ENCODE data around the gene SOCS1.

The SOCS1 gene

DNA sequence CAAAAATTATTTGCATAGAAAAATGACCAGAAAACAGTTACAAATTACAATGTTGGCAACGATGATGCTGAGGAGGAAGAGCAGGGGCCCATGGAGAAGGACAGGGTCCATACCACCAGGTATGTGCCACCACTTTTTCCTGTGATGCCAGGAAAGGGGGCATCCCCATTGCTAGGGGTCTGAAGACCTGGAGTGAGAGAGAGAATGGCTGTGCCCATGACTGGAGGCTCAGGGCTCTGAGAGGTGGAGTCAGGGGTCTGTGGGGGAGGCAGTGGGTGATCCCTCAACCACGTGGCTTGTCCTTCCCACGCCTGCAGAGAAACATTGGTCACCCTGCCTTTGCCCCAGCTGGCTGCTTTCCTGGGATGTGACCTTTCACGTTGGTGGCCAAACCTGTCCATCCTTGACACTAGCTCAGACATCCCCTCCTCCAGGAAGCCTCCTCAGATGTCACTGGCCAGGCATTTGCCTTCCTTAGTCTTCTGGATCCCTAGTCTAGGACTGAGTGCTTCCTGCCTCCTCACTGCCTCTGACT, 51.4 kb downstream of the SOCS1 start:
- no peak for DNase-seq (ENCODE audit: low read depth in 2 of 2)

Data from stimulated activated CD4-positive, alpha-beta T cell treated with anti-CD3 and anti-CD28 coated beads, Interleukin-12 subunit alpha, Interleukin-12 subunit beta, amount 100 ng/mL, for 24 hours (primary cell).